ENCODE data around the gene MAGI3.
"Not testable (repeated sequence)": the region's sequence is repeated elsewhere in the genome, so short reads cannot be mapped to it uniquely, and the experiment has no call there.

MAGI3 gene

DNA sequence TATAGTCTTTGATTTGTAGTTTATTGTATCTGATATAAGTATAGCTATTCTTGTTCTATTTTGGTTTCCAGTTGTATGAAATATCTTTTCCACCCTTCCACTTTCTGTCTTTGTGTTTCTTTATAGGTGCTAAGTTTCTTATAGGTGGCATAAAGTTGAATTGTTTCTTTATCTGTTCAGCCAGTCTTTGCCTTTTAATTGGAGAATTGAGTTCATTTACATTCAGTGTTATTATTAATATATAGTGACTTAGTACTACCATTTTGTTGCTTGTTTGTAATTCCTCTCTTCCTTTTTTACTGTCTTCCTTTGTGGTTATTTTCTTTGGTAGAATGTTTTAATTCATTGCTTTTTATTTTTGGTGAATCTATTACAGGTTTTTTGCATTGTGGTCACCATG, 77.7 kb downstream of the MAGI3 start:
- no peaks in the 10 kb centered on the region for H3K36me3 ChIP-seq (replicated peaks in 1 of 2; ENCODE audit: control insufficient read depth in 2 of 2, insufficient read depth in 2 of 2, low read length in 2 of 2)
- H2BK12ac ChIP-seq (ENCODE audit: low read length) = no peak overlapping the region
- H4K8ac ChIP-seq (ENCODE audit: low read depth, low read length) = no peak overlapping the region
- H3K4me2 ChIP-seq (ENCODE audit: insufficient read depth, low read length, poor library complexity, severe bottlenecking) = no peak overlapping the region
- DNase-seq (ENCODE audit: low spot score) = no peak
- H3K9ac ChIP-seq (ENCODE audit: low read depth, low read length, poor library complexity) = no peak overlapping the region
- H3K4ac ChIP-seq (ENCODE audit: low read length) = no peak overlapping the region
- H3K27ac ChIP-seq (replicated peaks; ENCODE audit: low read length) = no peak overlapping the region
- no peak overlapping the region for H2BK120ac ChIP-seq (ENCODE audit: low read depth, low read length)
- H2AK5ac ChIP-seq (ENCODE audit: low read depth, low read length) = no peak overlapping the region
- no peak overlapping the region for H3K23ac ChIP-seq (ENCODE audit: low read depth, low read length, poor library complexity)
- H3K9me3 ChIP-seq (replicated peaks in 1 of 2; ENCODE audit: control insufficient read depth in 2 of 2, insufficient read depth in 1 of 2, low read depth in 1 of 2, low read length in 2 of 2) = peaks cover 0 to 7% of the 10 kb centered on the region in 2 donors
- H3K4me3 ChIP-seq (ENCODE audit: low read length in 2 of 2) = no peak overlapping the region
- H4K91ac ChIP-seq (ENCODE audit: low read depth, low read length, poor library complexity) = no peak overlapping the region
- no peaks in the 10 kb centered on the region for H3K27me3 ChIP-seq (ENCODE audit: control insufficient read depth in 3 of 3, insufficient read depth in 3 of 3, low read depth in 1 of 3, low read length in 3 of 3)
- no peak overlapping the region for H2BK15ac ChIP-seq (ENCODE audit: low read length)
- H2BK5ac ChIP-seq (ENCODE audit: low read length) = no peak overlapping the region
- H3K4me1 ChIP-seq (ENCODE audit: control insufficient read depth in 2 of 2, insufficient read depth in 1 of 2, low read depth in 1 of 2, low read length in 2 of 2) = no peaks in the 10 kb centered on the region
- no peak overlapping the region for H3K14ac ChIP-seq (ENCODE audit: low read length)
- no peak overlapping the region for H2AFZ ChIP-seq (ENCODE audit: low read length)
- no peaks in the 10 kb centered on the region for H3K79me1 ChIP-seq (ENCODE audit: low read depth, low read length)
- no peak overlapping the region for H3K18ac ChIP-seq (ENCODE audit: low read length)

DNA sequence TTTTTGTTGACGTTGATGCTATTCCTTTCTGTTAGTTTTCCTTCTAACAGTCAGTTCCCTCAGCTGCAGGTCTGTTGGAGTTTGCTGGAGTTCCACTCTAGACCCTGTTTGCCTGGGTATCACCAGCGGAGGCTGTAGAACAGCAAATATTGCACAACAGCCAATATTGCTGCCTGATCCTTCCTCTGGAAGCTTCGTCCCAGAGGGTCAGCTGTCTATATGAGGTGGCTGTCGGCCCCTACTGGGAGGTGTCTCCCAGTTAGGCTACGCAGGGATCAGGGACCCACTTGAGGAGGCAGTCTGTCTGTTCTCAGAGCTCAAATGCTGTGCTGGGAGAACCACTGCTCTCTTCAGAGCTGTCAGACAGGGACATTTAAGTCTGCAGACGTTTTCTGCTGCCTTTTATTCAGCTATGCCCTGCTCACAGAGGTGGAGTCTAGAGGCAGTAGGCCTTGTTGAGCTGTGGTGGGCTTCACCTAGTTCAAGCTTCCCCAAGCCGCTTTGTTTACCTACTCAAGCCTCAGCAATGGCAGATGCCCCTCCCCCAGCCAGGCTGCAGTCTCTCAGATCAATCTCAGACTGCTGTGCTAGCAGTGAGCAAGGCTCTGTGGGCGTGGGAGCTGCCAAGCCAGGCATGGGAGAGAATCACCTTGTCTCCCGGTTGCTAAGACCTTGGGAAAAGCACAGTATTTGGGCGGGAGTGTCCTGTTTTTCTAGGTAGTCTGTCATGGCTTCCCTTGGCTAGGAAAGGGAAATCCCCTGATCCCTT, 88.3 kb downstream of the MAGI3 start:
- not testable (repeated sequence) for H2BK120ac ChIP-seq (ENCODE audit: low read depth, low read length); H3K27ac ChIP-seq (replicated peaks; ENCODE audit: low read length); H3K23ac ChIP-seq (ENCODE audit: low read depth, low read length, poor library complexity); H3K4ac ChIP-seq (ENCODE audit: low read length); H3K4me1 ChIP-seq (ENCODE audit: control insufficient read depth in 2 of 2, insufficient read depth in 1 of 2, low read depth in 1 of 2, low read length in 2 of 2); H2AFZ ChIP-seq (ENCODE audit: low read length); H4K8ac ChIP-seq (ENCODE audit: low read depth, low read length); H3K36me3 ChIP-seq (replicated peaks in 1 of 2; ENCODE audit: control insufficient read depth in 2 of 2, insufficient read depth in 2 of 2, low read length in 2 of 2); H3K79me1 ChIP-seq (ENCODE audit: low read depth, low read length); H2BK12ac ChIP-seq (ENCODE audit: low read length); H2BK5ac ChIP-seq (ENCODE audit: low read length); H2BK15ac ChIP-seq (ENCODE audit: low read length); H3K9ac ChIP-seq (ENCODE audit: low read depth, low read length, poor library complexity); H3K27me3 ChIP-seq (ENCODE audit: control insufficient read depth in 3 of 3, insufficient read depth in 3 of 3, low read depth in 1 of 3, low read length in 3 of 3); H3K14ac ChIP-seq (ENCODE audit: low read length); DNase-seq (ENCODE audit: low spot score); H2AK5ac ChIP-seq (ENCODE audit: low read depth, low read length); H4K91ac ChIP-seq (ENCODE audit: low read depth, low read length, poor library complexity); H3K18ac ChIP-seq (ENCODE audit: low read length)
- Histone ChIP-seq H3K9me3 (replicated peaks in 1 of 2; ENCODE audit: control insufficient read depth in 2 of 2, insufficient read depth in 1 of 2, low read depth in 1 of 2, low read length in 2 of 2) (peaks cover 7 to 13% of the 10 kb centered on the region in 2 donors), H3K4me3 (ENCODE audit: low read length in 2 of 2) (peak overlapping the region in 1 of 2 donors; percentile 60), H3K4me2 (ENCODE audit: insufficient read depth, low read length, poor library complexity, severe bottlenecking) (peak overlapping the region; percentile 11)
- no CpG with 5 or more reads among the region's 10 CpGs for WGBS, 2 donors (ENCODE audit: extremely low coverage in 2 of 2, insufficient read length in 2 of 2, insufficient replicate concordance in 1 of 2)

DNA sequence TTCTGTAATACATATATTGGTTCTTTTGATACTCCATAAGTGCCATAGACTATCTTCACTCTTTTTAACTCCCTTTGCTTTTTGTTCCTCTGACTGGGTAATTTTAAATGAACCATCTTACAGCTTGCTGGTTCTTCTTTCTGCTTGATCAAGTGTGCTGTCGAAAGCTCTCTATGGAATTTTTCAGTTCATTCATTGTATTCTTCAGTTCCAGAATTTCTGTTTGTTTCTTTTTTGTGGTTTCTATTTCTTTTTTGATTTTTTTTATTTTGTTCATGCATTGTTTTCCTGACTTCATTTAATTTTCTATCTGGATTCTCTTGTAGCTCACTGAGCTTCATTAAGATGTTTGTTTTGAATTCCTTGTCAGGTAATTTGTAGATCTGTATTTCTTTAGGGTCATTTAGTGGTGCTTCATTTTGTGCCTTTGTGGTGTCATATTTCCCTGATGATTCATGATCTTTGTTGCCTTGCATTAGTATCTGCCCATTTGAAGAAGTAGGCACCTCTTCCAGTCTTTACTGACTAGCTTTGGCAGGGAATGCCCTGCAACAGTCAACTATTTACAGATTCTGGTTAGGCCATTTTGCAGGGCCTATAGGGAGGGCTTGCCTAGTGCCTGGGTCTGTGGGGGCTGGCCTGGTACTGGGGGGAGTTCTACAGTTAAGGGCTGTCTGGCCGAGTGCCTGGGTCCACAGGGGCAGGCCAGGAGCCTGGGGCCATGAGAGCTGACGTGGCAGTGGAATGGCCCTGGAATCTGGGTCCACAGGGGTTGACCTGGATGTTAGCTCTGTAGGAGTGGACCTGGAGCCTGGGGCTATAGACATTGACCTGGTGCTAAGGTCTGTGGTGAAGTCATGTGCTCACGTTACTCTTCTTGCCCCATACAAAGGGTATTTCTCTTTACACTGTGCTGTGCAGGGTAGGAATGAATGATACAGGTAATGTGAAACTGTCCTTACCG, 89.7 kb downstream of the MAGI3 start:
- Histone ChIP-seq H3K4ac (ENCODE audit: low read length) (no peak overlapping the region), H3K9ac (ENCODE audit: low read depth, low read length, poor library complexity) (no peak overlapping the region), H2BK15ac (ENCODE audit: low read length) (no peak overlapping the region), H3K9me3 (replicated peaks in 1 of 2; ENCODE audit: control insufficient read depth in 2 of 2, insufficient read depth in 1 of 2, low read depth in 1 of 2, low read length in 2 of 2) (peaks cover 7 to 13% of the 10 kb centered on the region in 2 donors), H2BK5ac (ENCODE audit: low read length) (no peak overlapping the region), H3K27ac (replicated peaks; ENCODE audit: low read length) (no peak overlapping the region), H3K4me3 (ENCODE audit: low read length in 2 of 2) (no peak overlapping the region), H4K8ac (ENCODE audit: low read depth, low read length) (no peak overlapping the region), H3K4me1 (ENCODE audit: control insufficient read depth in 2 of 2, insufficient read depth in 1 of 2, low read depth in 1 of 2, low read length in 2 of 2) (no peaks in the 10 kb centered on the region), H3K23ac (ENCODE audit: low read depth, low read length, poor library complexity) (no peak overlapping the region), H3K14ac (ENCODE audit: low read length) (no peak overlapping the region), H3K27me3 (ENCODE audit: control insufficient read depth in 3 of 3, insufficient read depth in 3 of 3, low read depth in 1 of 3, low read length in 3 of 3) (no peaks in the 10 kb centered on the region), H2AK5ac (ENCODE audit: low read depth, low read length) (no peak overlapping the region), H3K18ac (ENCODE audit: low read length) (no peak overlapping the region), H3K79me1 (ENCODE audit: low read depth, low read length) (peaks cover 7% of the 10 kb centered on the region), H4K91ac (ENCODE audit: low read depth, low read length, poor library complexity) (no peak overlapping the region), H2BK12ac (ENCODE audit: low read length) (no peak overlapping the region), H2AFZ (ENCODE audit: low read length) (no peak overlapping the region), H3K4me2 (ENCODE audit: insufficient read depth, low read length, poor library complexity, severe bottlenecking) (no peak overlapping the region), H3K36me3 (replicated peaks in 1 of 2; ENCODE audit: control insufficient read depth in 2 of 2, insufficient read depth in 2 of 2, low read length in 2 of 2) (no peaks in the 10 kb centered on the region), H2BK120ac (ENCODE audit: low read depth, low read length) (no peak overlapping the region)
- no peak for DNase-seq (ENCODE audit: low spot score)
- whole genome bisulfite sequencing, 2 donors (ENCODE audit: extremely low coverage in 2 of 2, insufficient read length in 2 of 2, insufficient replicate concordance in 1 of 2) = no CpG with 5 or more reads among the region's 5 CpGs

DNA sequence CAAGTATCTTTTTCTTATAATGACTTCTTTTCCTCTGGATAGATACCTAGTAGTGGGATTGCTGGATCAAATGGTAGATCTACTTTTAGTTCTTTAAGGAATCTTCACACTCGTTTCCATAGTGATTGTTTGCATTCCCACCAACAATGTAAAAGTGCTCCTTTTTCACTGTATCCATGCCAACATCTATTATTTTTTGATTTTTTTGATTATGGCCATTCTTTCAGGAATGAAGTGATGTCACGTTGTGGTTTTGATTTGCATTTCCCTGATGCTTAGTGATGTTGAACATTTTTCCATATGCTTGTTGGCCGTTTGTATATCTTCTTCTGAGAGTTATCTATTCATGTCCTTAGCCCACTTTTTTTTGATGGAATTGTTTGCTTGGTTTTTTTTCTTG, 94.8 kb downstream of the MAGI3 start:
- peaks cover 7 to 13% of the 10 kb centered on the region in 2 donors for H3K9me3 ChIP-seq (replicated peaks in 1 of 2; ENCODE audit: control insufficient read depth in 2 of 2, insufficient read depth in 1 of 2, low read depth in 1 of 2, low read length in 2 of 2)
- H3K9ac ChIP-seq (ENCODE audit: low read depth, low read length, poor library complexity); H3K18ac ChIP-seq (ENCODE audit: low read length); H3K36me3 ChIP-seq (replicated peaks in 1 of 2; ENCODE audit: control insufficient read depth in 2 of 2, insufficient read depth in 2 of 2, low read length in 2 of 2); H3K4me2 ChIP-seq (ENCODE audit: insufficient read depth, low read length, poor library complexity, severe bottlenecking); H2AK5ac ChIP-seq (ENCODE audit: low read depth, low read length); H3K27me3 ChIP-seq (ENCODE audit: control insufficient read depth in 3 of 3, insufficient read depth in 3 of 3, low read depth in 1 of 3, low read length in 3 of 3); H4K8ac ChIP-seq (ENCODE audit: low read depth, low read length); H3K14ac ChIP-seq (ENCODE audit: low read length); H4K91ac ChIP-seq (ENCODE audit: low read depth, low read length, poor library complexity); H3K23ac ChIP-seq (ENCODE audit: low read depth, low read length, poor library complexity); H2BK15ac ChIP-seq (ENCODE audit: low read length); H2BK120ac ChIP-seq (ENCODE audit: low read depth, low read length); H3K4me1 ChIP-seq (ENCODE audit: control insufficient read depth in 2 of 2, insufficient read depth in 1 of 2, low read depth in 1 of 2, low read length in 2 of 2); H3K27ac ChIP-seq (replicated peaks; ENCODE audit: low read length); H2AFZ ChIP-seq (ENCODE audit: low read length); H3K4ac ChIP-seq (ENCODE audit: low read length); H3K79me1 ChIP-seq (ENCODE audit: low read depth, low read length); H3K4me3 ChIP-seq (ENCODE audit: low read length in 2 of 2); DNase-seq (ENCODE audit: low spot score); H2BK12ac ChIP-seq (ENCODE audit: low read length); H2BK5ac ChIP-seq (ENCODE audit: low read length): not testable (repeated sequence)
- no CpG with 5 or more reads among the region's 3 CpGs for WGBS, 2 donors (ENCODE audit: extremely low coverage in 2 of 2, insufficient read length in 2 of 2, insufficient replicate concordance in 1 of 2)
